WTC11 (cell line): Measurements from ENCODE around the gene TRAFD1.

Experiments used
- ATF1 ChIP-seq: sonication (generic); formaldehyde crosslinking; IDR thresholded peaks from 2 replicates; pipeline ENCODE4 v1.8.1; 2023; ENCODE audit warnings: mild to moderate bottlenecking, moderate library complexity, missing genetic modification reagents
- CBFB ChIP-seq: sonication (generic); formaldehyde crosslinking; IDR thresholded peaks from 2 replicates; pipeline ENCODE4 v1.8.1; 2022; ENCODE audit warnings: mild to moderate bottlenecking, low read depth, missing genetic modification reagents
- IRF1 ChIP-seq: sonication (generic); formaldehyde crosslinking; IDR thresholded peaks from 2 replicates; pipeline ENCODE4 v1.8.0; 2023; ENCODE audit warnings: missing genetic modification reagents
- MLX ChIP-seq: sonication (generic); formaldehyde crosslinking; IDR thresholded peaks from 2 replicates; pipeline ENCODE4 v1.8.1; 2023; ENCODE audit warnings: mild to moderate bottlenecking, missing genetic modification reagents, moderate library complexity
- NFYB ChIP-seq: sonication (generic); formaldehyde crosslinking; conservative IDR thresholded peaks from 2 replicates; pipeline ENCODE4 v1.8.0; 2022; ENCODE audit warnings: low read depth, missing genetic modification reagents
- PRDM15 ChIP-seq: sonication (generic); formaldehyde crosslinking; IDR thresholded peaks from 2 replicates; pipeline ENCODE4 v1.8.0; 2022; ENCODE audit warnings: missing genetic modification reagents
- PRRX2 ChIP-seq: fragments of 250-450 bp; sonication (Bioruptor Pico); IDR thresholded peaks from 2 replicates; pipeline ENCODE4 v1.8.0; 2021; ENCODE audit warnings: mild to moderate bottlenecking
- RELA ChIP-seq: sonication (generic); formaldehyde crosslinking; IDR thresholded peaks from 2 replicates; pipeline ENCODE4 v1.8.1; 2022; ENCODE audit warnings: missing genetic modification reagents, mild to moderate bottlenecking, borderline replicate concordance
- TF ChIP-seq, protein P1 (sequence below): fragments of 200-600 bp; IDR thresholded peaks from 2 replicates; pipeline ENCODE4 v1.8.0; 2022; ENCODE audit warnings: antibody characterized with exemption
- TF ChIP-seq, protein P2 (sequence below): fragments of 250-450 bp; sonication (Bioruptor Pico); IDR thresholded peaks from 2 replicates; pipeline ENCODE4 v1.9.0; 2021; ENCODE audit warnings: moderate library complexity, mild to moderate bottlenecking, inconsistent platforms, borderline replicate concordance
- TF ChIP-seq, protein P3 (sequence below): fragments of 250-450 bp; sonication (Bioruptor Pico); IDR thresholded peaks from 2 replicates; pipeline ENCODE4 v1.9.0; 2021; ENCODE audit warnings: mild to moderate bottlenecking
- TF ChIP-seq, protein P4 (sequence below): sonication (generic); formaldehyde crosslinking; IDR thresholded peaks from 2 replicates; pipeline ENCODE4 v1.8.0; 2022; ENCODE audit warnings: mild to moderate bottlenecking, missing genetic modification reagents
- TF ChIP-seq, protein P5 (sequence below): sonication (generic); formaldehyde crosslinking; conservative IDR thresholded peaks from 2 replicates; pipeline ENCODE4 v1.8.1; 2022; ENCODE audit warnings: mild to moderate bottlenecking, missing genetic modification reagents

DNA sequence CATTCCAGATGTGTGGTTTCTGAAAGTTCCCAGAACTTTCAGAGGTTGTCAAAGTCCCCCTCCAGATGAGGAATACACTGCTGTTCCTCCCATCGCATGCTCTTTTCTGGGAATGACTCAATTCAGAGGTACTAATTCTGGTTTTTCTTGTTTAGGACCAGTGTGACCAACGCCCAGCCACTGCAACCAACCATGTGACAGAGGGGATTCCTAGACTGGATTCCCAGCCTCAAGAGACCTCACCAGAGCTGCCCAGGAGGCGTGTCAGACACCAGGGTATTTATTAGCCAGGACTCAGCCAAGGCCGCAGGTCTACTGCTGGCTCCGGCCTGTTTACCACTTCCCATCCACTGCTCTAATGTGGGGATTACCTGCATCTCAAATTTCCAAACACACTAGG lies 24.2 kb downstream of the TRAFD1 start:
- TF ChIP-seq, protein P1, sequence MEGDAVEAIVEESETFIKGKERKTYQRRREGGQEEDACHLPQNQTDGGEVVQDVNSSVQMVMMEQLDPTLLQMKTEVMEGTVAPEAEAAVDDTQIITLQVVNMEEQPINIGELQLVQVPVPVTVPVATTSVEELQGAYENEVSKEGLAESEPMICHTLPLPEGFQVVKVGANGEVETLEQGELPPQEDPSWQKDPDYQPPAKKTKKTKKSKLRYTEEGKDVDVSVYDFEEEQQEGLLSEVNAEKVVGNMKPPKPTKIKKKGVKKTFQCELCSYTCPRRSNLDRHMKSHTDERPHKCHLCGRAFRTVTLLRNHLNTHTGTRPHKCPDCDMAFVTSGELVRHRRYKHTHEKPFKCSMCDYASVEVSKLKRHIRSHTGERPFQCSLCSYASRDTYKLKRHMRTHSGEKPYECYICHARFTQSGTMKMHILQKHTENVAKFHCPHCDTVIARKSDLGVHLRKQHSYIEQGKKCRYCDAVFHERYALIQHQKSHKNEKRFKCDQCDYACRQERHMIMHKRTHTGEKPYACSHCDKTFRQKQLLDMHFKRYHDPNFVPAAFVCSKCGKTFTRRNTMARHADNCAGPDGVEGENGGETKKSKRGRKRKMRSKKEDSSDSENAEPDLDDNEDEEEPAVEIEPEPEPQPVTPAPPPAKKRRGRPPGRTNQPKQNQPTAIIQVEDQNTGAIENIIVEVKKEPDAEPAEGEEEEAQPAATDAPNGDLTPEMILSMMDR: no peak
- no peak for TF ChIP-seq NFYB (CRISPR knock-in tag)
- no peak for TF ChIP-seq ATF1
- TF ChIP-seq, protein P2, sequence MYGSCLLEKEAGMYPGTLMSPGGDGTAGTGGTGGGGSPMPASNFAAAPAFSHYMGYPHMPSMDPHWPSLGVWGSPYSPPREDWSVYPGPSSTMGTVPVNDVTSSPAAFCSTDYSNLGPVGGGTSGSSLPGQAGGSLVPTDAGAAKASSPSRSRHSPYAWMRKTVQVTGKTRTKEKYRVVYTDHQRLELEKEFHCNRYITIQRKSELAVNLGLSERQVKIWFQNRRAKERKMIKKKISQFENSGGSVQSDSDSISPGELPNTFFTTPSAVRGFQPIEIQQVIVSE (CRISPR knock-in tag): no peak
- TF ChIP-seq, protein P3, sequence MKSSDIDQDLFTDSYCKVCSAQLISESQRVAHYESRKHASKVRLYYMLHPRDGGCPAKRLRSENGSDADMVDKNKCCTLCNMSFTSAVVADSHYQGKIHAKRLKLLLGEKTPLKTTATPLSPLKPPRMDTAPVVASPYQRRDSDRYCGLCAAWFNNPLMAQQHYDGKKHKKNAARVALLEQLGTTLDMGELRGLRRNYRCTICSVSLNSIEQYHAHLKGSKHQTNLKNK: no peak
- TF ChIP-seq PRDM15 (CRISPR knock-in tag): no peak
- no peak for TF ChIP-seq PRRX2 (CRISPR knock-in tag)
- TF ChIP-seq IRF1 (CRISPR knock-in tag): no peak
- TF ChIP-seq RELA (CRISPR knock-in tag): no peak
- TF ChIP-seq CBFB (CRISPR knock-in tag): no peak
- TF ChIP-seq, protein P4, sequence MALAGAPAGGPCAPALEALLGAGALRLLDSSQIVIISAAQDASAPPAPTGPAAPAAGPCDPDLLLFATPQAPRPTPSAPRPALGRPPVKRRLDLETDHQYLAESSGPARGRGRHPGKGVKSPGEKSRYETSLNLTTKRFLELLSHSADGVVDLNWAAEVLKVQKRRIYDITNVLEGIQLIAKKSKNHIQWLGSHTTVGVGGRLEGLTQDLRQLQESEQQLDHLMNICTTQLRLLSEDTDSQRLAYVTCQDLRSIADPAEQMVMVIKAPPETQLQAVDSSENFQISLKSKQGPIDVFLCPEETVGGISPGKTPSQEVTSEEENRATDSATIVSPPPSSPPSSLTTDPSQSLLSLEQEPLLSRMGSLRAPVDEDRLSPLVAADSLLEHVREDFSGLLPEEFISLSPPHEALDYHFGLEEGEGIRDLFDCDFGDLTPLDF (CRISPR knock-in tag): no peak
- no peak for TF ChIP-seq MLX (CRISPR knock-in tag)
- TF ChIP-seq, protein P5, sequence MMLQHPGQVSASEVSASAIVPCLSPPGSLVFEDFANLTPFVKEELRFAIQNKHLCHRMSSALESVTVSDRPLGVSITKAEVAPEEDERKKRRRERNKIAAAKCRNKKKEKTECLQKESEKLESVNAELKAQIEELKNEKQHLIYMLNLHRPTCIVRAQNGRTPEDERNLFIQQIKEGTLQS (CRISPR knock-in tag): no peak
